Lung (tissue), 5 donors: ENCODE data around the gene CNTROB. TPM values are rescaled to one million over a fixed set of nuclear protein-coding genes. Genes with fewer than 3 reads are reported as not detected.
A peak's percentile ranks its signal among the peaks of the same experiment; 100 is the strongest.

Experiments
- polyA plus RNA-seq, 2 donors: library from polyadenylated mRNA; stranded (reverse); fragments of 200-250 nt; gene quantifications; one replicate each; pipeline ENCODE4 v1.2.1, GENCODE V29; 2013
- small RNA-seq: library from RNA; depleted of rRNA; stranded (forward); fragments of <200 nt; gene quantifications from one replicate; pipeline ENCODE3, GENCODE V24; 2014; ENCODE audit warnings: low replicate concordance
- total RNA-seq, 2 donors: library from RNA; depleted of rRNA in 1 of 2; stranded (reverse); fragments of >200 nt in 1 of 2; gene quantifications; one replicate each; pipeline ENCODE4 v1.2.1, GENCODE V29; 2014 to 2021
- donor health status: Bipolar disorder and iron deficiency.
- donor health status: healthy.
- donor health status: DM: yes; HTN: yes; CAD: no.

The CNTROB gene
- total and polyA plus RNA-seq, 4 donors: 42.7 to 74.1 (median 66.1) TPM

Small RNAs within 50 kb of the gene (small RNA-seq; reads per million reads assigned to genes)
- gene SCARNA21: 123 reads per million, percentile 98 among the genes with 10 or more reads in this experiment

Other genes starting within 250 kb of the CNTROB start
- gene TP53, start 244.7 kb upstream of the CNTROB start, total RNA-seq: 10 to 100 TPM; 29.4 to 57.0 TPM
- 10 to 100 TPM; 22.3 to 25.6 TPM for gene TP53, start 244.7 kb upstream of the CNTROB start, polyA plus RNA-seq
- 10 to 100 TPM; 10.5 to 17.3 TPM for gene WRAP53, start 243.7 kb upstream of the CNTROB start, total RNA-seq
- 10 to 100 TPM in 1 of 2 donors, 1 to 10 TPM in 1; 9.6 to 12.5 TPM for gene WRAP53, start 243.7 kb upstream of the CNTROB start, polyA plus RNA-seq
- 1 to 10 TPM; 4.1 to 4.9 TPM for gene EFNB3, start 227.0 kb upstream of the CNTROB start, total RNA-seq
- under 1 TPM; 0.87 TPM for gene EFNB3, start 227.0 kb upstream of the CNTROB start, polyA plus RNA-seq
- gene DNAH2, start 214.5 kb upstream of the CNTROB start, total RNA-seq: 10 to 100 TPM; 12.5 to 14.0 TPM
- gene DNAH2, start 214.5 kb upstream of the CNTROB start, polyA plus RNA-seq: 1 to 10 TPM; 1.5 to 2.7 TPM
- gene KDM6B, start 98.0 kb upstream of the CNTROB start, total RNA-seq: 10 to 100 TPM; 21.0 to 52.9 TPM
- gene KDM6B, start 98.0 kb upstream of the CNTROB start, polyA plus RNA-seq: 10 to 100 TPM; 30.2 to 38.9 TPM
- 10 to 100 TPM in 1 of 2 donors, 1 to 10 TPM in 1; 6.3 to 11.2 TPM for gene TMEM88, start 77.1 kb upstream of the CNTROB start, total RNA-seq
- 10 to 100 TPM; 11.5 to 19.6 TPM for gene TMEM88, start 77.1 kb upstream of the CNTROB start, polyA plus RNA-seq
- 10 to 100 TPM; 58.2 to 85.3 TPM for gene NAA38, start 74.6 kb upstream of the CNTROB start, total RNA-seq
- 100 to 1,000 TPM; 120 to 239 TPM for gene NAA38, start 74.6 kb upstream of the CNTROB start, polyA plus RNA-seq
- 10 to 100 TPM; 17.9 to 21.6 TPM for gene CYB5D1, start 74.2 kb upstream of the CNTROB start, total RNA-seq
- 10 to 100 TPM in 1 of 2 donors, 1 to 10 TPM in 1; 5.5 to 10.1 TPM for gene CYB5D1, start 74.2 kb upstream of the CNTROB start, polyA plus RNA-seq
- 100 to 1,000 TPM in 1 of 2 donors, 10 to 100 TPM in 1; 83.0 to 112 TPM for gene CHD3, start 43.4 kb upstream of the CNTROB start, total RNA-seq
- 10 to 100 TPM; 60.9 to 69.9 TPM for gene CHD3, start 43.4 kb upstream of the CNTROB start, polyA plus RNA-seq
- 1 to 10 TPM; 5.4 to 8.0 TPM for gene RNF227, start 15.9 kb upstream of the CNTROB start, total RNA-seq
- gene RNF227, start 15.9 kb upstream of the CNTROB start, polyA plus RNA-seq: 1 to 10 TPM; 4.1 to 6.0 TPM
- 1 to 10 TPM; 1.3 to 5.8 TPM for gene KCNAB3, start 2.4 kb upstream of the CNTROB start, total RNA-seq
- 1 to 10 TPM; 2.6 to 3.9 TPM for gene KCNAB3, start 2.4 kb upstream of the CNTROB start, polyA plus RNA-seq
- 100 to 1,000 TPM in 1 of 2 donors, 10 to 100 TPM in 1; 58.9 to 158 TPM for gene TRAPPC1, start 260 bp upstream of the CNTROB start, total RNA-seq
- 100 to 1,000 TPM; 172 to 213 TPM for gene TRAPPC1, start 260 bp upstream of the CNTROB start, polyA plus RNA-seq
- 1 to 10 TPM in 1 of 2 donors, under 1 TPM in 1; 0.20 to 1.8 TPM for gene GUCY2D, start 70.4 kb downstream of the CNTROB start, total RNA-seq
- gene GUCY2D, start 70.4 kb downstream of the CNTROB start, polyA plus RNA-seq: under 1 TPM; 0.27 to 0.51 TPM
- 100 to 1,000 TPM in 1 of 2 donors, 1 to 10 TPM in 1; 3.4 to 135 TPM for gene ALOX15B, start 106.9 kb downstream of the CNTROB start, total RNA-seq
- 10 to 100 TPM; 64.9 to 82.7 TPM for gene ALOX15B, start 106.9 kb downstream of the CNTROB start, polyA plus RNA-seq
- gene ALOX12B, start 155.5 kb downstream of the CNTROB start, total RNA-seq: under 1 TPM; 0.46 to 0.48 TPM
- under 1 TPM in 1 of 2 donors, not detected in 1; 0.06 TPM for gene ALOX12B, start 155.5 kb downstream of the CNTROB start, polyA plus RNA-seq
- gene ALOXE3, start 186.3 kb downstream of the CNTROB start, total RNA-seq: under 1 TPM in 1 of 2 donors, not detected in 1; 0.12 TPM
- gene ALOXE3, start 186.3 kb downstream of the CNTROB start, polyA plus RNA-seq: under 1 TPM; 0.28 to 0.68 TPM
- gene HES7, start 191.9 kb downstream of the CNTROB start, total RNA-seq: under 1 TPM in 1 of 2 donors, not detected in 1; 0.55 TPM
- under 1 TPM; 0.22 to 0.28 TPM for gene HES7, start 191.9 kb downstream of the CNTROB start, polyA plus RNA-seq
- 100 to 1,000 TPM; 132 to 238 TPM for gene PER1, start 220.2 kb downstream of the CNTROB start, total RNA-seq
- 100 to 1,000 TPM in 1 of 2 donors, 10 to 100 TPM in 1; 93.5 to 126 TPM for gene PER1, start 220.2 kb downstream of the CNTROB start, polyA plus RNA-seq
- gene VAMP2, start 230.7 kb downstream of the CNTROB start, total RNA-seq: 10 to 100 TPM; 33.9 to 76.2 TPM
- gene VAMP2, start 230.7 kb downstream of the CNTROB start, polyA plus RNA-seq: 10 to 100 TPM; 45.4 to 46.2 TPM
- gene TMEM107, start 244.2 kb downstream of the CNTROB start, total RNA-seq: 10 to 100 TPM; 24.4 to 33.1 TPM
- gene TMEM107, start 244.2 kb downstream of the CNTROB start, polyA plus RNA-seq: 10 to 100 TPM; 13.2 to 19.0 TPM